Panc1 (cell line): ENCODE data around the gene SLC25A13.

Experiments
- CTCF ChIP-seq: fragments of 450-650 bp; IDR thresholded peaks from 2 replicates; pipeline ENCODE4 v1.5.1; 2017; ENCODE audit warnings: mild to moderate bottlenecking
- TF ChIP-seq, protein P1 (sequence below), 2 experiments: IDR thresholded peaks; 2 replicates each; pipeline ENCODE4 v1.6.1; 2011 to 2012; ENCODE audit warnings: low read depth in 2 of 2, control low read depth in 1 of 2, low read length in 1 of 2, mild to moderate bottlenecking in 1 of 2, moderate library complexity in 1 of 2; ENCODE audit not compliant: insufficient read depth in 1 of 2

DNA sequence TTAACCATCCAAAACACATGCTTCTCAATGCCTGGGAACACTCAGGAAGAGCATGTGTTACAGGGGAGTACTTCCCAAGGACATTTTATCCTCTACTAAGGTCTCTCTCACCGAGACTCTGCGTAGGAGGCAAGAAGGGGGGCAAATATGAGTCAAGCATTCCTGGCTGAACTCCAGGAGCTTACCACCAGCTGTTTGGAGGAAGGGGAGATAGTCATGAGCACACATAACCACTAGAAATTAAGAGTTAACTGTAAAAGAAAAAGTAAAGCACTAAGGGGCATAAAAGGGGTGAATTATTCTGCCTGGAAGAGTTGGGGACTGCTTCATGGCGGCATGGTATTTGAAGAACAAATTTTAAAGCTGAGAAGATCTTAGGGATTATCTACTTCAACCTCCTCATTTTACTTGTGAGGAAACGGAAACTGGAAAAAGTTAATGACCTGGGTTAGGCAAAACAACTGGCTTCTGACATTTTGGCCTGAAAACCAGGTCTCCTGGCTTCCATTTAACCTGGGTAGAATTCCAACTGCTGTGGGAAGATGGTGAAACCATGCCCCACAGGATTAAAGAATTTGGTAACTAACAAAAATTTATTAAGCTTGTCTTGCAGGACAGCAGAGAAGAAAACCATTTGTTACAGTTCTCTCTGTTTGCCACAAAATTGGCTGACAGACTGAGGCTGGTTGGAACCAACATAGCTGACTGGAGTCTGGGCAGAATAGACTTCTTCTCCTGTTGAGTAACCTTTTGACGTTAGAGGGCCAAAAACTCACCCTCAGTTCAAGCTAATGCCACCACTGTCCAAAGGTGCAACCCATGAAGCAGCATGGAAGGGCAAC lies 85.5 kb downstream of the SLC25A13 start:
- no peak for TF ChIP-seq CTCF
- TF ChIP-seq, protein P1, sequence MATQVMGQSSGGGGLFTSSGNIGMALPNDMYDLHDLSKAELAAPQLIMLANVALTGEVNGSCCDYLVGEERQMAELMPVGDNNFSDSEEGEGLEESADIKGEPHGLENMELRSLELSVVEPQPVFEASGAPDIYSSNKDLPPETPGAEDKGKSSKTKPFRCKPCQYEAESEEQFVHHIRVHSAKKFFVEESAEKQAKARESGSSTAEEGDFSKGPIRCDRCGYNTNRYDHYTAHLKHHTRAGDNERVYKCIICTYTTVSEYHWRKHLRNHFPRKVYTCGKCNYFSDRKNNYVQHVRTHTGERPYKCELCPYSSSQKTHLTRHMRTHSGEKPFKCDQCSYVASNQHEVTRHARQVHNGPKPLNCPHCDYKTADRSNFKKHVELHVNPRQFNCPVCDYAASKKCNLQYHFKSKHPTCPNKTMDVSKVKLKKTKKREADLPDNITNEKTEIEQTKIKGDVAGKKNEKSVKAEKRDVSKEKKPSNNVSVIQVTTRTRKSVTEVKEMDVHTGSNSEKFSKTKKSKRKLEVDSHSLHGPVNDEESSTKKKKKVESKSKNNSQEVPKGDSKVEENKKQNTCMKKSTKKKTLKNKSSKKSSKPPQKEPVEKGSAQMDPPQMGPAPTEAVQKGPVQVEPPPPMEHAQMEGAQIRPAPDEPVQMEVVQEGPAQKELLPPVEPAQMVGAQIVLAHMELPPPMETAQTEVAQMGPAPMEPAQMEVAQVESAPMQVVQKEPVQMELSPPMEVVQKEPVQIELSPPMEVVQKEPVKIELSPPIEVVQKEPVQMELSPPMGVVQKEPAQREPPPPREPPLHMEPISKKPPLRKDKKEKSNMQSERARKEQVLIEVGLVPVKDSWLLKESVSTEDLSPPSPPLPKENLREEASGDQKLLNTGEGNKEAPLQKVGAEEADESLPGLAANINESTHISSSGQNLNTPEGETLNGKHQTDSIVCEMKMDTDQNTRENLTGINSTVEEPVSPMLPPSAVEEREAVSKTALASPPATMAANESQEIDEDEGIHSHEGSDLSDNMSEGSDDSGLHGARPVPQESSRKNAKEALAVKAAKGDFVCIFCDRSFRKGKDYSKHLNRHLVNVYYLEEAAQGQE (IDR thresholded peaks at IDR 0.05; ENCODE audit: insufficient read depth in 1 of 2, low read depth in 2 of 2, low read length in 1 of 2), result no peak
